Aorta (tissue), 5 donors: ENCODE data around the gene PERCC1. TPM values are rescaled to one million over a fixed set of nuclear protein-coding genes. Genes with fewer than 3 reads are reported as not detected.
"Not testable (repeated sequence)": the region's sequence is repeated elsewhere in the genome, so short reads cannot be mapped to it uniquely, and the experiment has no call there.

Source experiments
- ATAC-seq: fragments of 200-7000 bp; cut with Tn5 transposase; one replicate; pipeline ENCODE4 v1.9.1; 2022; ENCODE audit warnings: moderate library complexity; ENCODE audit not compliant: low FRiP score
- DNase-seq, 2 donors: peaks; one replicate each; pipeline ENCODE4 v3.0.0-alpha.2; 2020
- H3K27ac ChIP-seq, 2 donors: one replicate each; pipeline ENCODE4 v1.5.1; 2013; ENCODE audit warnings: low read length in 2 of 2, mild to moderate bottlenecking in 2 of 2, moderate library complexity in 2 of 2, control low read depth in 1 of 2, inconsistent platforms in 1 of 2, low read depth in 1 of 2
- H3K27me3 ChIP-seq, 2 donors: one replicate each; pipeline ENCODE4 v1.6.1; 2013; ENCODE audit warnings: control low read depth in 1 of 2, low read length in 1 of 2, mild to moderate bottlenecking in 1 of 2, moderate library complexity in 1 of 2; ENCODE audit not compliant: insufficient read depth in 2 of 2, control insufficient read depth in 1 of 2
- H3K36me3 ChIP-seq, 2 donors: one replicate each; pipeline ENCODE4 v1.6.1; 2013; ENCODE audit warnings: control low read depth in 1 of 2, low read length in 1 of 2, mild to moderate bottlenecking in 1 of 2; ENCODE audit not compliant: insufficient read depth in 2 of 2, control insufficient read depth in 1 of 2
- H3K4me1 ChIP-seq, 2 donors: one replicate each; pipeline ENCODE4 v1.6.1; 2013; ENCODE audit warnings: low read length in 2 of 2, control low read depth in 1 of 2, mild to moderate bottlenecking in 1 of 2, moderate library complexity in 1 of 2; ENCODE audit not compliant: insufficient read depth in 2 of 2, control insufficient read depth in 1 of 2
- H3K4me3 ChIP-seq, 2 donors: one replicate each; pipeline ENCODE4 v1.5.1; 2013; ENCODE audit warnings: low read length in 2 of 2, control low read depth in 1 of 2, mild to moderate bottlenecking in 1 of 2
- H3K9me3 ChIP-seq: one replicate; pipeline ENCODE4 v1.6.1; 2013; ENCODE audit warnings: mild to moderate bottlenecking, low read length; ENCODE audit not compliant: control insufficient read depth
- WGBS, 2 donors: extraction: QIAGEN DNeasy Blood & Tissue Kit; methylation state at CpG; one replicate each; pipeline ENCODE4 v1.1.7; 2013; 5-methylcytosine and 5-hydroxymethylcytosine counted together
- intact Hi-C, 2 donors: fragments of 100-400 bp; cut with DNase I; formaldehyde crosslinking; loops; one replicate each; pipeline versions ENCODE4 v1.14.2 to v1.15.0; 2022
- polyA plus RNA-seq, 2 donors: library from polyadenylated mRNA; stranded (reverse); fragments of 200-250 nt; gene quantifications; one replicate each; pipeline ENCODE4 v1.2.3, GENCODE V29; 2013
- total RNA-seq, 2 donors: library from RNA; stranded (reverse); fragmentation: NEBNext Ultra II Directional; extraction: Animal tissue kit (Norgen Biotek cat#: 25700); gene quantifications; one replicate each; pipeline ENCODE4 v1.2.1, GENCODE V29; 2021
- donor health status: healthy with polysubstance abuse.
- donor health status: Bipolar disorder and iron deficiency.
- donor health status: DM: no; HTN: no; CAD: no.
- donor health status: DM: no; HTN: no; CAD: no.
- donor health status: DM: yes; HTN: yes; CAD: no.

PERCC1 gene
- total and polyA plus RNA-seq, 4 donors: not detected

DNA sequence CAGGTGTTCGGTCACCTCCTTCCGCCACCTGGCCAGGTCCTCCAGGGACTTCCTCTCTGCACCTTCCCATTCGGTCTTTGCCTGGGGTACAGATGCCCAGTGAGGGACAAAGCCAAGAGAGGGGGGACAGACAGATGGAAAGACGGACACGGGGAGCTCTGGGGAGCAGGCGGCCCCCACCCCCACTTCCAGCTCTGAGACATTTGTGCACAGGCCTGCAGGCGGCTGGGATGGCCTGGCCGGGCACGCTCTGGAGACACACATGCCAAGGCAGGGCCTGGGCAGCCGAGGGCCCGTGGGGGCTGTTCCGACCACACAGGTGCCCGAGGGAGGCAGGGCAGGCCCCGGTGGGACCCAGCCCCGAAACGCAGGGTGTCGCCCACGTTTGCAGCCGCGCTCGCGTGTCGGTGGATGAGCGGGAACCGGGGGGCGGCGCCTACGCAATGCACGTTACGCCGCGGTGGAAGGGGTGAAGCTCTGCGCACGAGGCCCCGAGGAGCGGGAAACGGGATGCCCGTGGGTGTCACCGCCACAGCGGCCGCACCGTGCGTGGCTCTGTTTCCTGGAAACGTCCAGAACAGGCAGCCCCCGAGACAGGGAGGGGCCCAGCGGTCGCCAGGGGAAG is 6.0 kb downstream of the PERCC1 start:
- intact Hi-C loops: no loop called here
- Histone ChIP-seq H3K27ac (no peak overlapping the region), H3K9me3 (no peaks in the 10 kb centered on the region), H3K36me3 (no peaks in the 10 kb centered on the region), H3K4me1 (no peaks in the 10 kb centered on the region), H3K4me3 (no peak overlapping the region), H3K27me3 (no peaks in the 10 kb centered on the region)
- 93% methylated on average over 45 to 47 of the region's 47 CpGs for whole genome bisulfite sequencing, 2 donors
- no peak for DNase-seq
- ATAC-seq: no peak

DNA sequence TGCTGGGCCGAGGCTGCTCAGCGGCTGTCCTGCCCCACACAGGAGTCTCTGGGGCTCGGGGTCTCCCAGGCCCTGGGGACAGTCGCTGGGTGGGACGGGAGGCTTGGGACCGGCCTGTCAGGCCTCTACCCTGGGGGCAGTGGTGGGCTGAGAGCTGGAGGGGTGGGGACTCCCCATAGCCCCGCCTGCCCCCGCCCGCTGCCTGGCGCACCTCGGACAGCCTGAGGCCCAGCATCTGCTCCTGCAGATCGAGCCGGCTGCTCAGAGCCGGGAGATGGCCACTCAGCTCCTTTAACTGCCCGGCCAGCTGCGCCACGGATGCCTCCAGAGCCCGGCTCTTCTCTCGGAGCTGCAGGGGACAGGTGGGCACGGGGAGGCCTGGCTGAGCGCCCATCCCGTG is 6.7 kb downstream of the PERCC1 start:
- Histone ChIP-seq H3K36me3 (no peaks in the 10 kb centered on the region), H3K4me1 (no peaks in the 10 kb centered on the region), H3K27me3 (no peaks in the 10 kb centered on the region), H3K27ac (no peak overlapping the region), H3K9me3 (no peaks in the 10 kb centered on the region), H3K4me3 (no peak overlapping the region)
- WGBS, 2 donors: 86 to 93% methylated on average over 20 to 22 of the region's 22 CpGs
- no peak for DNase-seq
- intact Hi-C loops: no loop called here
- no peak for ATAC-seq

DNA sequence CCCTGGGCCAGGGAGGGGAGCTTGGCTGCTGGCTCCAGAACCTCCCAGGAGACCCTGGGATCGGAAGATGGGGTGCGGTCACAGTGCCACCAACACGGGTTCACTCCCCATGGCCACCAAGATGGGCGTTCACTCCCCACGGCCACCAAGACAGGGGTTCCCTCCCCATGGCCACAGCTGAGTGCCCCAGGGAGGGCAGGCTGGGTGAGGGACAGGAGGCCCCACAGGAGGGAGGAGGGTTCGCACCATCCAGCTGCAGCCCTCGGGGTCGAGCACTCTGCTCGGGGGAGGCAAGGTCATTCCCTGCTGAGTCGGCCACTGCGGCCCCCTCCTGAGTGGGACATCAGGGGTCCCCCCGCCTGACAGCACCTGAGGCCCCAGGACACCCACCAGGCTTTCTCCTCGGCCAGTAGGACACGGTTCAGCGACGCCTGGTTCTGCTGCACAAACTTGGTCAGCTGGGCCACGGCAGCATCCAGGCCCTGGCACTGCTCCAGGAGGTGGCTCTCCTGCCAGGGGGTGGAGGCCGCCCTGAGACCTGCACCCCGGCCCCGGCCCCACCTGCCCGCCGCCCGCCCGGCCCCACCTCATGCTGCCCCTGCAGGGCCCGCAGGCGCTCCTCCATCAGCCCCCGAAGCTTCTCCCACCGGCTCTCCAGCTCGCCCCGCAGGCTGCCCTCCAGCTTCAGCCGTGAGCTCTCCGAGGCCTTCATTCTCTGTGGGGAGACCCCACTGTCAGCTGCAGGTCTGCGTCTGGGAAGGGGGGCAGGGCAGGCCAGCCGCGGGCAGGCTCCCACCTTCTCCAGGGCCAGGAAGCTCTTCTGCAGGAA is 7.6 kb downstream of the PERCC1 start:
- H3K4me3 ChIP-seq: no peak overlapping the region
- no peaks in the 10 kb centered on the region for H3K4me1 ChIP-seq
- intact Hi-C loops: no loop called here
- DNase-seq (no peak), ATAC-seq (no peak)
- no peak overlapping the region for H3K27ac ChIP-seq
- no peaks in the 10 kb centered on the region for H3K36me3 ChIP-seq
- H3K9me3 ChIP-seq: no peaks in the 10 kb centered on the region
- no peaks in the 10 kb centered on the region for H3K27me3 ChIP-seq
- WGBS, 2 donors: 82 to 85% methylated on average over 27 to 35 of the region's 35 CpGs

DNA sequence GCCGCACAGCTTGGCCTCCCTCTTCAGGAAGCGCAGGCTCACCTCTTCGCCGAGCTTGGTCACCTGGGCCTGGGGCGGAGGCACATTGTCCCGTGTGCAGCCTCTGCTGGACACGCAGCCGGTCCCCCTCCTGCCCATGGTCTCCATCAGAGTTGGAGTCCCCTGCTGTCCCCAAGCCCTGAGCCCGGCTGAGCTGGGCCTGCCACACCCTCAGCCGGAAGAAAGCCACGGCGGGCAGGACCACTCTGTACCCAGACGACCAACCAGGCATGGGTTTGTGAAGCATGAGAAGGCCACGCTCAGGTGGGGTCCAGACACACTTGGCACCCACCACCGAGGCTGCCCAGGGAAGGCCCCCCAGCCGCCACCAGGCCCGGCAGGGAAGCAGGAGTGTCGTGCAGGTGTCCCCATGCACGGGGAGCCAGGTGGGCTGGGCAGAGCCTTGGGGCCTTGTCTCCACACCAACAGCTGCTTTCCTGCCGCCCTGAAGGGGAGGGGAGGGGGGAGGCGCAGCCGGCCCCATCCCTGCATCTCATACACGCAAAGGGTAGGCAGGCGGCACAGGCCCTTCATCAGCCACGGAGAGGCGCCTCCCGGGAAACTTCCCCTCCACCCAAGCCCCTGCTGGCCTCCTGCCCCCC is 8.3 kb downstream of the PERCC1 start:
- no peak for ATAC-seq
- intact Hi-C loops: no loop called here
- H3K36me3 ChIP-seq: no peaks in the 10 kb centered on the region

DNA sequence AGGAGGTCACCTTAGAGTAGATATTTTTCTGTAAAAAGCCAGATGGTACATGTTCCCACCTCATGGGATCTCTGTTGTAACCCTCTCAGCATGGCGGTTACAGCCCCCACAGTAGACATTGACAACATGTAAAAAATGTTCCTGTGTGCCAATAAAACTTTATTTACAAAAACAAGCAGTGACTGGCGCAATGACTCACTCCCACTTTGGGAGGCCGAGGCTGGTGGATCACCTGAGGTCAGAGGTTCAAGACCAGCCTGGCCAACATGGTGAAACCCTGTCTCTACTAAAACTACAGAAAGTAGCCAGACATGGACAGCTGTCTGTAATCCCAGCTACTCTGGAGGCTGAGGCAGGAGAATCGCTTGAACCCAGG is 8.8 kb downstream of the PERCC1 start:
- intact Hi-C loops, H3K36me3 ChIP-seq: not testable (repeated sequence)
- 93 to 96% methylated on average over 4 of the region's 4 CpGs for WGBS, 2 donors

More for the DNA sequence above, 8.3 kb downstream of the PERCC1 start:
- no peaks in the 10 kb centered on the region for H3K4me1 ChIP-seq
- no peak overlapping the region for H3K4me3 ChIP-seq
- H3K27ac ChIP-seq: no peak overlapping the region
- DNase-seq: no peak
- no peaks in the 10 kb centered on the region for H3K27me3 ChIP-seq
- H3K9me3 ChIP-seq: no peaks in the 10 kb centered on the region
- WGBS, 2 donors: 86 to 87% methylated on average over 26 to 27 of the region's 27 CpGs

DNA sequence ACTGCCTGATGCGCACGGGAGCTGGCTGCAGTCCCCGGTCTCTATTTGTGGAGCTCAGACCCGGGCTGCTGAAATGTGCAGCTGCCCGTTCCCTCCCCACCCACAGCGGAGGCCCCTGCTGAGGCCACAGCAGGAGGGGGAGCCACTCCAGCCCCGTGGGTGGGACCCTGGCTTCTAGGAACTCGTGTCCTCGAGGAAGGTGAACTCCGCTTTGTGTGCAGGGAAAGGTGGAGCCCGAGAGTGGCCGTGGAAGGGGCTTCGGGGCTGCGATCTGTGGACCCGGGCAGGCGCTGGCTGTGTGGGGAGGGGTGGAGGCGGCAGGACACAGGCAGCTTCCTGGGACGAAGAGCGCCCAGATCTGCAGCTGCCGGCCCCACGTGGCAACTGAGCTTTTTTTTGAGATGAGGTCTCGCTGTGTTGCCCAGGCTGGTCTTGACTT is 10.5 kb downstream of the PERCC1 start:
- ATAC-seq (no peak), DNase-seq (no peak)
- Histone ChIP-seq H3K4me1 (no peaks in the 10 kb centered on the region), H3K27me3 (no peaks in the 10 kb centered on the region), H3K4me3 (no peak overlapping the region), H3K36me3 (no peaks in the 10 kb centered on the region), H3K27ac (no peak overlapping the region), H3K9me3 (no peaks in the 10 kb centered on the region)
- intact Hi-C loops: no loop called here
- 76 to 77% methylated on average over 19 to 22 of the region's 22 CpGs for WGBS, 2 donors

More for the DNA sequence above, 8.8 kb downstream of the PERCC1 start:
- H3K4me3 ChIP-seq, H3K4me1 ChIP-seq, H3K27me3 ChIP-seq, H3K9me3 ChIP-seq, DNase-seq, ATAC-seq, H3K27ac ChIP-seq: not testable (repeated sequence)

DNA sequence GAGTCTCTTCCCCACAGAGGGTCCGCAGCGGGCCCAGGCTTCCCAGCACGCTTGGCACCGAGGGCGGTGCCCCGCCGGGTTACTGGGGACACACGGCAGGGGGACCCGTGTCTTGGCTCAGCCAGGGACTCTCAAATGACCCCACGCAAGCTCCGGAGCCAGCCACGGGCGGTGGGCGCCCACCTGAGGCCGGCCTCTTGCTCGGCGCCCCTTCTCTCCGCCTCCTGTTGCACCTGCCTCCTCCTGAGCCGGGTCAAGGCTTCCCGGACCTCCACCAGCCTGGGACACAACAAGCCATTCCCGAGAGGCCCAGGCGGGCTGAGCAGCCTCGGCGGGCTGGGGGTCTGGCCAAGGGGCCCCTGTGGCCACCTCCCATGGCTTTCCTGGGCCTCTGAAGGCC is 11.8 kb downstream of the PERCC1 start:
- H3K4me3 ChIP-seq: no peak overlapping the region
- intact Hi-C loops: no loop called here
- no peaks in the 10 kb centered on the region for H3K27me3 ChIP-seq
- H3K36me3 ChIP-seq: no peaks in the 10 kb centered on the region
- H3K27ac ChIP-seq: no peak overlapping the region
- no peaks in the 10 kb centered on the region for H3K4me1 ChIP-seq
- ATAC-seq (no peak), DNase-seq (no peak)
- 87% methylated on average over 23 to 24 of the region's 24 CpGs for WGBS, 2 donors
- H3K9me3 ChIP-seq: no peaks in the 10 kb centered on the region

DNA sequence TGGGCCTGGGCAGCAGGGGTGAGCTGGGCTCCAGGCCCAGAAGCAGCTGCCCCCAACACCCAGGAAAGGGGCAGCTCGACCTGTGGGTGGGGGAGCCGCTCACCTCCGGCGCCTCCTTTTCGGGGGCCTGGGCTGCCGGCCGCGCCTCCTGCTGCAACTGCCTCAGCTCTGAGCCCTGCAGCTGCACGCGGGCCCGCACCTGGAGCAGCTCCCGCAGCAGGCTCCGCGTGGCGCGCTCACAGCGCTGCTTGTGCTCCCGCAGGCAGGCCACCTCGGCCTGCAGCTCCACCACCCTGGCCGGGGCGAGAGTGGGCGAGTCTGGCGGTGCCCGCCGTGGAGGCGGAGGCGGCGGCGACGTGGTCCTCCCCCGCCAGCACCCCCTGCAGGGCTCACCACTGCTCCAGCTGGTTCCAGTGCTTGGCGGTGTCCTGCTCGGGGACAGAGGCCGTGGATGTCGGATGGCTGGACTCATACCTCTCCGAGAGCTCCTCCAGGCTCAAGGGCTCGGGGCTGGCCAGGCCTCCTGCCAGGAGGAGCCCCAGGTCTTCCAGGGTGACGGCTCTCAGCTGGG is 12.6 kb downstream of the PERCC1 start:
- intact Hi-C loops: no loop called here
- ATAC-seq: no peak
- DNase-seq: no peak
- no peaks in the 10 kb centered on the region for H3K36me3 ChIP-seq
- H3K4me3 ChIP-seq: no peak overlapping the region
- no peak overlapping the region for H3K27ac ChIP-seq
- H3K27me3 ChIP-seq: no peaks in the 10 kb centered on the region
- no peaks in the 10 kb centered on the region for H3K4me1 ChIP-seq
- 80 to 85% methylated on average over 33 to 38 of the region's 38 CpGs for WGBS, 2 donors
- no peaks in the 10 kb centered on the region for H3K9me3 ChIP-seq
